GM12878 (cell line): ENCODE measurements around the gene TMEM144. TPM values are rescaled to one million over a fixed set of nuclear protein-coding genes. Genes with fewer than 3 reads are reported as not detected.

Experiments used
- ATAC-seq: fragments of 200-7000 bp; cut with Tn5 transposase; 3 replicates; pipeline ENCODE4 v1.9.1; 2020; ENCODE audit warnings: mild to moderate bottlenecking, moderate library complexity
- BruUV-seq: library from RNA; stranded (reverse); fragments of 400-500 nt; replicated peaks from 2 replicates; lab custom pipeline; 2021; lab: Mats Ljungman, UMichigan
- CTCF ChIA-PET: fragments of 300-600 bp; sonication (Branson Sonifier 250); formaldehyde crosslinking; extraction: SDS; loops from one replicate; lab custom pipeline; 2021; ENCODE audit warnings: inconsistent platforms; lab: Yijun Ruan, JAX
- POLR2A ChIA-PET: fragments of 350-600 bp; formaldehyde crosslinking; extraction: SDS; loops from one replicate; lab custom pipeline; 2021; ENCODE audit warnings: inconsistent platforms; lab: Charles Lee
- RAD21 ChIA-PET: fragments of 300-600 bp; sonication (Branson Sonifier 250); formaldehyde crosslinking; loops from one replicate; lab custom pipeline; 2023; ENCODE audit warnings: antibody characterized with exemption; ENCODE audit not compliant: unreplicated experiment; lab: Charles Lee
- SMC1A ChIA-PET: fragments of 300-600 bp; sonication (Branson Sonifier 250); formaldehyde crosslinking; loops from one replicate; lab custom pipeline; 2023; ENCODE audit not compliant: unreplicated experiment, uncharacterized antibody; lab: Charles Lee
- DNase-seq: peaks from one replicate; pipeline ENCODE4 v3.0.0-alpha.2; 2011; ENCODE audit warnings: low read depth, low spot score
- FAIRE-seq: peaks from 3 replicates; lab custom pipeline; 2011; peaks lifted over from hg19 to GRCh38; lab: Jason Lieb, UNC
- H2AFZ ChIP-seq: 2 replicates; pipeline ENCODE4 v1.6.0; 2011; ENCODE audit warnings: low read depth, low read length, control low read depth; ENCODE audit not compliant: control insufficient read depth
- H3K27ac ChIP-seq: 2 replicates; pipeline ENCODE4 v1.5.1; 2011; ENCODE audit warnings: control low read depth; ENCODE audit not compliant: control insufficient read depth, insufficient read depth
- H3K27me3 ChIP-seq, 2 experiments: replicated peaks in 1 of 2; 2 replicates each; pipeline versions ENCODE4 v1.6.0 to v1.6.1; 2011; ENCODE audit warnings: low read length in 1 of 2; ENCODE audit not compliant: control insufficient read depth in 2 of 2, insufficient read depth in 2 of 2
- H3K36me3 ChIP-seq, 2 experiments: 2 replicates each; pipeline ENCODE4 v1.5.1; 2011; ENCODE audit warnings: low read length in 1 of 2; ENCODE audit not compliant: control insufficient read depth in 2 of 2, insufficient read depth in 2 of 2
- H3K4me1 ChIP-seq: 2 replicates; pipeline ENCODE4 v1.6.1; 2011; ENCODE audit warnings: mild to moderate bottlenecking, low read length, moderate library complexity, mixed read lengths; ENCODE audit not compliant: control insufficient read depth, insufficient read depth
- H3K4me2 ChIP-seq: 2 replicates; pipeline ENCODE4 v1.6.0; 2011; ENCODE audit warnings: control low read depth; ENCODE audit not compliant: control insufficient read depth, insufficient read depth
- H3K4me3 ChIP-seq: fragments of 200-600 bp; sonication (generic); 2 replicates; pipeline ENCODE4 v1.5.1; 2016
- H3K79me2 ChIP-seq: 2 replicates; pipeline ENCODE4 v1.6.0; 2011; ENCODE audit warnings: low read length; ENCODE audit not compliant: control insufficient read depth, insufficient read depth
- H3K9ac ChIP-seq: 2 replicates; pipeline ENCODE4 v1.8.0; 2011; ENCODE audit warnings: low read length, control low read depth, mixed read lengths; ENCODE audit not compliant: control insufficient read depth, insufficient read depth
- H3K9me3 ChIP-seq: replicated peaks from 3 replicates; pipeline ENCODE4 v1.5.1; 2011; ENCODE audit warnings: mild to moderate bottlenecking, low read length; ENCODE audit not compliant: control insufficient read depth, insufficient read depth
- H4K20me1 ChIP-seq: 2 replicates; pipeline ENCODE4 v1.6.0; 2011; ENCODE audit not compliant: control insufficient read depth, insufficient read depth
- BMI1 ChIP-seq: fragments of 450-650 bp; IDR thresholded peaks from 2 replicates; pipeline ENCODE4 v1.6.1; 2016; ENCODE audit warnings: mild to moderate bottlenecking, moderate library complexity, borderline replicate concordance
- CBFB ChIP-seq: IDR thresholded peaks from 2 replicates; pipeline ENCODE4 v1.6.1; 2016; ENCODE audit warnings: antibody characterized with exemption, low read depth
- CEBPZ ChIP-seq: fragments of 150-350 bp; IDR thresholded peaks from 2 replicates; pipeline ENCODE4 v1.6.1; 2016; ENCODE audit warnings: low read depth, low read length
- CHD4 ChIP-seq: fragments of 200-600 bp; sonication (generic); IDR thresholded peaks from 2 replicates; pipeline ENCODE4 v1.6.1; 2016; ENCODE audit warnings: mild to moderate bottlenecking
- CTCF ChIP-seq, 3 experiments: IDR thresholded peaks in 2 of 3; conservative IDR thresholded peaks in 1 of 3; 2 replicates each; pipeline ENCODE4 v1.5.1; 2011; ENCODE audit warnings: low read depth in 3 of 3, low read length in 3 of 3, mild to moderate bottlenecking in 3 of 3, control low read depth in 2 of 3, moderate library complexity in 2 of 3, inconsistent platforms in 1 of 3, mixed read lengths in 1 of 3; ENCODE audit not compliant: control insufficient read depth in 2 of 3, insufficient read depth in 1 of 3; ENCODE audit errors: extremely low read depth in 1 of 3
- JUND ChIP-seq: IDR thresholded peaks from 2 replicates; pipeline ENCODE4 v1.6.1; 2012; ENCODE audit warnings: low read depth, mild to moderate bottlenecking, low read length, improper control_type of control experiment, moderate library complexity
- MEF2B ChIP-seq: fragments of 450-650 bp; IDR thresholded peaks from 2 replicates; pipeline ENCODE4 v1.6.1; 2018; ENCODE audit warnings: mild to moderate bottlenecking, moderate library complexity; ENCODE audit not compliant: partially characterized antibody, poor library complexity, severe bottlenecking
- SIX5 ChIP-seq: IDR thresholded peaks from 2 replicates; pipeline ENCODE4 v1.6.1; 2011; ENCODE audit warnings: mild to moderate bottlenecking, low read depth, low read length, moderate library complexity; ENCODE audit not compliant: severe bottlenecking
- SMARCA5 ChIP-seq: fragments of 450-650 bp; IDR thresholded peaks from 2 replicates; pipeline ENCODE4 v1.6.1; 2017; ENCODE audit warnings: mild to moderate bottlenecking
- WGBS: methylation state at CpG from one replicate; pipeline ENCODE4 v1.1.6; 2016; ENCODE audit warnings: low lambda C conversion rate; ENCODE audit not compliant: insufficient replicate concordance, insufficient coverage; ENCODE audit errors: missing lambda C conversion rate; 5-methylcytosine and 5-hydroxymethylcytosine counted together
- in situ Hi-C: fragments of 300-500 bp; cut with MboI; formaldehyde crosslinking; loops from 9 replicates; pipeline ENCODE4 v1.14.3; 2018; ENCODE audit warnings: mixed read lengths
- intact Hi-C: fragments of 100-400 bp; cut with micrococcal nuclease; formaldehyde crosslinking; loops from one replicate; pipeline ENCODE4 v1.14.2; 2022; ENCODE audit not compliant: unreplicated experiment
- polyA plus RNA-seq, 11 experiments: library from polyadenylated mRNA; depleted of rRNA in 4 of 11; unstranded in 6 of 11; stranded (reverse) in 5 of 11; fragments of >200 nt; fragmentation: Nextera tagmentation in 4 of 11; fragmentation: Illumina TruSeq in 1 of 11; extraction: Ambion mirVana in 4 of 11; extraction: Trizol in 1 of 11; gene quantifications; 1 replicate in 1 of 11; 2 replicates in 10 of 11; pipeline versions ENCODE4 v1.2.1 to v1.2.3, GENCODE V29; 2011 to 2016; ENCODE audit warnings: inconsistent platforms in 2 of 11, missing spikeins in 2 of 11, low read depth in 1 of 11
- total RNA-seq, 4 experiments: library from RNA; depleted of rRNA in 3 of 4; stranded (reverse); fragments of >200 nt in 3 of 4; fragmentation: Illumina TruSeq in 1 of 4; extraction: Trizol in 1 of 4; gene quantifications; 2 replicates each; pipeline versions ENCODE4 v1.2.1 to v1.2.3, GENCODE V29; 2013 to 2021
- TF ChIP-seq, protein P1 (sequence below): IDR thresholded peaks from 2 replicates; pipeline ENCODE4 v1.6.1; 2012; ENCODE audit warnings: improper control_type of control experiment, low read depth, low read length; ENCODE audit not compliant: insufficient replicate concordance

The TMEM144 gene
- total and polyA plus RNA-seq, 10 of the 15 experiments (the other 5 are each of a cell fraction or from before 2014, with no cell fraction given) = 0.08 to 1.8 (median 1.4) TPM

DNA sequence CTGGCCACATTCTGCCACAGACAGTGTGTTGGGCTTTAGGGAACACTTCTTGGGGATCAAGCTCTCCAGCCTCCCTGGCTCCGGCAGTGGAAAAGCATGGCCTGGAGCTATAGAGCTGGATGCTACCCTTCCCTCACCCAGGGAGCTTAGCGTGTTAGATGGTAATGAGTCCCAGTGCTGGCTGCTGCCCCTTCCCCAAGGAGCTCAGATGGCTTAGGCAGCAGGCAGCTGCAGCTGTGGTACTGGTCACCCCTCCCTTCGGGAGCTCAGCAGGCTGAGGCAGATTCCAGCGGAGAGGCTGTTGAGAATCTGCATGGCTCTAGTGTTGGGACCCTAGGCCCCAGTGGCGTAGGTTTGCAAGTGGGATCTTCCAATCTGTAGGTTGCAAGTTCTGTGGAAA is 19.5 kb downstream of the TMEM144 start:
- POLR2A ChIA-PET = no interaction called here
- CTCF ChIA-PET = no interaction called here
- no TSS peak for BruUV-seq
- Histone ChIP-seq H3K4me1 (no peaks in the 10 kb centered on the region), H2AFZ (no peak overlapping the region), H3K27ac (no peak overlapping the region), H4K20me1 (no peaks in the 10 kb centered on the region), H3K27me3 (no peaks in the 10 kb centered on the region), H3K9me3 (no peaks in the 10 kb centered on the region), H3K4me2 (no peak overlapping the region), H3K79me2 (no peaks in the 10 kb centered on the region), H3K36me3 (no peaks in the 10 kb centered on the region), H3K9ac (no peak overlapping the region), H3K4me3 (no peak overlapping the region)
- ATAC-seq (no peak), FAIRE-seq (no peak), DNase-seq (no peak)
- RAD21 ChIA-PET = no interaction called here
- SMC1A ChIA-PET = no interaction called here
- WGBS = 40% methylated on average over 5 of the region's 5 CpGs
- intact Hi-C loops (no loop called here), in situ Hi-C loops (no loop called here)
- no peak for TF ChIP-seq MEF2B
- TF ChIP-seq JUND = no peak
- TF ChIP-seq, protein P1, sequence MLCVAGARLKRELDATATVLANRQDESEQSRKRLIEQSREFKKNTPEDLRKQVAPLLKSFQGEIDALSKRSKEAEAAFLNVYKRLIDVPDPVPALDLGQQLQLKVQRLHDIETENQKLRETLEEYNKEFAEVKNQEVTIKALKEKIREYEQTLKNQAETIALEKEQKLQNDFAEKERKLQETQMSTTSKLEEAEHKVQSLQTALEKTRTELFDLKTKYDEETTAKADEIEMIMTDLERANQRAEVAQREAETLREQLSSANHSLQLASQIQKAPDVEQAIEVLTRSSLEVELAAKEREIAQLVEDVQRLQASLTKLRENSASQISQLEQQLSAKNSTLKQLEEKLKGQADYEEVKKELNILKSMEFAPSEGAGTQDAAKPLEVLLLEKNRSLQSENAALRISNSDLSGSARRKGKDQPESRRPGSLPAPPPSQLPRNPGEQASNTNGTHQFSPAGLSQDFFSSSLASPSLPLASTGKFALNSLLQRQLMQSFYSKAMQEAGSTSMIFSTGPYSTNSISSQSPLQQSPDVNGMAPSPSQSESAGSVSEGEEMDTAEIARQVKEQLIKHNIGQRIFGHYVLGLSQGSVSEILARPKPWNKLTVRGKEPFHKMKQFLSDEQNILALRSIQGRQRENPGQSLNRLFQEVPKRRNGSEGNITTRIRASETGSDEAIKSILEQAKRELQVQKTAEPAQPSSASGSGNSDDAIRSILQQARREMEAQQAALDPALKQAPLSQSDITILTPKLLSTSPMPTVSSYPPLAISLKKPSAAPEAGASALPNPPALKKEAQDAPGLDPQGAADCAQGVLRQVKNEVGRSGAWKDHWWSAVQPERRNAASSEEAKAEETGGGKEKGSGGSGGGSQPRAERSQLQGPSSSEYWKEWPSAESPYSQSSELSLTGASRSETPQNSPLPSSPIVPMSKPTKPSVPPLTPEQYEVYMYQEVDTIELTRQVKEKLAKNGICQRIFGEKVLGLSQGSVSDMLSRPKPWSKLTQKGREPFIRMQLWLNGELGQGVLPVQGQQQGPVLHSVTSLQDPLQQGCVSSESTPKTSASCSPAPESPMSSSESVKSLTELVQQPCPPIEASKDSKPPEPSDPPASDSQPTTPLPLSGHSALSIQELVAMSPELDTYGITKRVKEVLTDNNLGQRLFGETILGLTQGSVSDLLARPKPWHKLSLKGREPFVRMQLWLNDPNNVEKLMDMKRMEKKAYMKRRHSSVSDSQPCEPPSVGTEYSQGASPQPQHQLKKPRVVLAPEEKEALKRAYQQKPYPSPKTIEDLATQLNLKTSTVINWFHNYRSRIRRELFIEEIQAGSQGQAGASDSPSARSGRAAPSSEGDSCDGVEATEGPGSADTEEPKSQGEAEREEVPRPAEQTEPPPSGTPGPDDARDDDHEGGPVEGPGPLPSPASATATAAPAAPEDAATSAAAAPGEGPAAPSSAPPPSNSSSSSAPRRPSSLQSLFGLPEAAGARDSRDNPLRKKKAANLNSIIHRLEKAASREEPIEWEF = no peak
- TF ChIP-seq BMI1 = no peak
- no peak for TF ChIP-seq CTCF (IDR thresholded peaks at IDR 0.05 in 2 of 3, conservative IDR thresholded peaks at IDR 0.05 in 1 of 3; ENCODE audit: control insufficient read depth in 2 of 3, extremely low read depth in 1 of 3, insufficient read depth in 1 of 3, low read depth in 3 of 3, low read length in 3 of 3)
- no peak for TF ChIP-seq SIX5
- no peak for TF ChIP-seq SMARCA5
- TF ChIP-seq CBFB = no peak
- TF ChIP-seq CEBPZ = no peak
- TF ChIP-seq CHD4 = no peak
